ENCODE results near the gene EHMT1.

Gene EHMT1

GRCh38 chr9:137707361-137707760 lies 88.6 kb downstream of the EHMT1 start (continued):
- TF ChIP-seq PPARA (CRISPR knock-in tag; IDR thresholded peaks at IDR 0.05; ENCODE audit: borderline replicate concordance), result no peak

- no peak for TF ChIP-seq ZNF565 (CRISPR knock-in tag; conservative IDR thresholded peaks at IDR 0.05; ENCODE audit: low read depth)
- TF ChIP-seq OSR1 (CRISPR knock-in tag; IDR thresholded peaks at IDR 0.05), result no peak
- no peak for TF ChIP-seq ZFP30 (CRISPR knock-in tag; IDR thresholded peaks at IDR 0.05)
- no peak for TF ChIP-seq ZC3H10 (CRISPR knock-in tag; IDR thresholded peaks at IDR 0.05)
- TF ChIP-seq CSDC2 (CRISPR knock-in tag; IDR thresholded peaks at IDR 0.05), result no peak
- no peak for TF ChIP-seq ZFP3 (CRISPR knock-in tag; IDR thresholded peaks at IDR 0.05)
- TF ChIP-seq RARB (CRISPR knock-in tag; IDR thresholded peaks at IDR 0.05), result no peak
- TF ChIP-seq ARNTL (CRISPR knock-in tag; IDR thresholded peaks at IDR 0.05; ENCODE audit: borderline replicate concordance, low read depth), result no peak
- TF ChIP-seq CREB5 (CRISPR knock-in tag; IDR thresholded peaks at IDR 0.05; ENCODE audit: low read depth), result no peak
- TF ChIP-seq TSHZ2 (CRISPR knock-in tag; IDR thresholded peaks at IDR 0.05), result no peak
- TF ChIP-seq ESRRG (CRISPR knock-in tag; IDR thresholded peaks at IDR 0.05), result no peak
- TF ChIP-seq SNAI2 (CRISPR knock-in tag; IDR thresholded peaks at IDR 0.05), result no peak
- no peak for TF ChIP-seq BACH2 (CRISPR knock-in tag; IDR thresholded peaks at IDR 0.05; ENCODE audit: borderline replicate concordance)
- no peak for ATAC-seq
Observed at GRCh38 chr9:137708590-137709284, 89.9 kb downstream of the EHMT1 start.

GRCh38 chr9:137709411-137710101 lies 90.8 kb downstream of the EHMT1 start:
- ATAC-seq, result no peak
- no peak for TF ChIP-seq POU6F1 (CRISPR knock-in tag; IDR thresholded peaks at IDR 0.05; ENCODE audit: borderline replicate concordance, low read depth)

- TF ChIP-seq PATZ1 (CRISPR knock-in tag; IDR thresholded peaks at IDR 0.05; ENCODE audit: borderline replicate concordance) (no peak), CREB5 (CRISPR knock-in tag; IDR thresholded peaks at IDR 0.05; ENCODE audit: low read depth) (no peak), ZNF565 (CRISPR knock-in tag; conservative IDR thresholded peaks at IDR 0.05; ENCODE audit: low read depth) (no peak), SNAI2 (CRISPR knock-in tag; IDR thresholded peaks at IDR 0.05) (no peak), RARB (CRISPR knock-in tag; IDR thresholded peaks at IDR 0.05) (no peak), TOX (CRISPR knock-in tag; IDR thresholded peaks at IDR 0.05; ENCODE audit: borderline replicate concordance) (no peak), ZFP3 (CRISPR knock-in tag; IDR thresholded peaks at IDR 0.05) (no peak), TCF4 (CRISPR knock-in tag; IDR thresholded peaks at IDR 0.05; ENCODE audit: borderline replicate concordance) (no peak), ZC3H10 (CRISPR knock-in tag; IDR thresholded peaks at IDR 0.05) (no peak), POU6F1 (CRISPR knock-in tag; IDR thresholded peaks at IDR 0.05; ENCODE audit: borderline replicate concordance, low read depth) (no peak), OSR1 (CRISPR knock-in tag; IDR thresholded peaks at IDR 0.05) (no peak), GLIS3 (CRISPR knock-in tag; IDR thresholded peaks at IDR 0.05) (no peak), ZNF8 (CRISPR knock-in tag; IDR thresholded peaks at IDR 0.05) (no peak), BACH2 (CRISPR knock-in tag; IDR thresholded peaks at IDR 0.05; ENCODE audit: borderline replicate concordance) (no peak), ESRRG (CRISPR knock-in tag; IDR thresholded peaks at IDR 0.05) (no peak)
- no peak for ATAC-seq
Observed at GRCh38 chr9:137710704-137711103, 91.9 kb downstream of the EHMT1 start.
